PFSK-1 (cell line): ENCODE data around the gene NRARP.

Experiments used
- FOXP2 ChIP-seq: optimal IDR thresholded peaks from 2 replicates; pipeline ENCODE3; 2011; ENCODE audit warnings: borderline replicate concordance, control low read depth, inconsistent platforms; ENCODE audit not compliant: insufficient read depth; ENCODE audit errors: extremely low read length, extremely low read depth
- POLR2AphosphoS5 ChIP-seq: IDR thresholded peaks from 2 replicates; pipeline ENCODE4 v1.6.1; 2012; ENCODE audit warnings: low read depth, mild to moderate bottlenecking, control low read depth, low read length, moderate library complexity
- REST ChIP-seq, 2 experiments: IDR thresholded peaks; 2 replicates each; pipeline versions ENCODE4 v1.6.1 to v1.8.0; 2011 to 2012; ENCODE audit warnings: low read depth in 2 of 2, low read length in 2 of 2, control low read depth in 1 of 2, inconsistent platforms in 1 of 2, mild to moderate bottlenecking in 1 of 2, moderate library complexity in 1 of 2; ENCODE audit not compliant: insufficient read depth in 1 of 2
- SIN3A ChIP-seq: IDR thresholded peaks from 2 replicates; pipeline ENCODE4 v1.6.1; 2012; ENCODE audit warnings: mild to moderate bottlenecking, low read length, moderate library complexity, borderline replicate concordance; ENCODE audit not compliant: insufficient read depth
- TAF1 ChIP-seq: IDR thresholded peaks from 2 replicates; pipeline ENCODE4 v1.6.1; 2012; ENCODE audit warnings: low read length, control low read depth, borderline replicate concordance; ENCODE audit not compliant: insufficient read depth

NRARP gene

GRCh38 chr9:137306850-137307254 lies 4.8 kb upstream of the NRARP start:
- TF ChIP-seq TAF1 (no peak), POLR2AphosphoS5 (no peak), SIN3A (no peak), FOXP2 (no peak), REST (IDR thresholded peaks at IDR 0.05; ENCODE audit: insufficient read depth in 1 of 2, low read depth in 2 of 2, low read length in 2 of 2) (no peak)

DNA sequence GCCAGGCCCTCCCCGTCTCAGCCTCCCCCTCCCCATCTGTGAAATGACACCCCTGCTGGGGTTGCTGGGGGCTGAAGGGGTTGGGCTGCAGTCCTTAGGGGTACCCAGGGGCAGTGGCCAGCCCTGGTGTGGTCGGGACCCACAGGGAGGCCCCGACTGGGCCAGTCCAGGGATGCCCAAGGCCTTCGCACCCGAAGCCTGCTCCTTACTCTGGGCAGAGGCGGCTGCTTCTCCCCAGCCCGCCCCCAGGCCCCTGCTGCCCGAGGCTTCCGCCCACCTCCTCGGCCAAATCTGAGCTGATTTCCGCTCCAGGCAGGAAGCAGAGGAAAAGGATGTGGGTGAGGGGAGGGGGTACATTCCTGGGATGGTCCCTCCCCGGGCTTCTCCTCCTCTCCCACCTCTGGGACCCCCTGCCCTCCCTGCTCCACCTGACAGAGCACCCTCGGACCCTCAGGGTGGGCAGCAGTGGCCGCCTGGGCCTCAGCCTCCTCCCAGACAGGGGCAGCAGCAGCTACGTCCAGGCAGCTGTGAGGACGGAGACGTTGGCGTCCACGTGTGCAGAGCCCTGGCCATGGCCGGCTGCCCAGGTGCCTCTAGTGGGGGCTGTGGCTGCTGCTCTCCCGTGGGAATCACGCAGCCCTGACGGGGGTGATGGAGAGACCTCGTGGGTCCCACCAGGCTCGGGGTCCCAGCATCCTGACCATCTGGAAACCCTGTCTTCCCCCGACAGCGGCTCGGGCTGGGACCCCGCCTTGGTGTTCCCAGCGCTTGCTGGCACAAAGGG lies 4.2 kb upstream of the NRARP start:
- TF ChIP-seq FOXP2: no peak
- peak; percentile 81 for TF ChIP-seq POLR2AphosphoS5
- TF ChIP-seq SIN3A: no peak
- no peak for TF ChIP-seq REST (IDR thresholded peaks at IDR 0.05; ENCODE audit: insufficient read depth in 1 of 2, low read depth in 2 of 2, low read length in 2 of 2)
- TF ChIP-seq TAF1: peak; percentile 56; the same call in 1 of the 2 replicates

GRCh38 chr9:137305798-137306065 lies 3.7 kb upstream of the NRARP start:
- no peak for TF ChIP-seq FOXP2
- no peak for TF ChIP-seq POLR2AphosphoS5
- no peak for TF ChIP-seq SIN3A
- no peak for TF ChIP-seq TAF1
- TF ChIP-seq REST (IDR thresholded peaks at IDR 0.05; ENCODE audit: insufficient read depth in 1 of 2, low read depth in 2 of 2, low read length in 2 of 2): no peak

DNA sequence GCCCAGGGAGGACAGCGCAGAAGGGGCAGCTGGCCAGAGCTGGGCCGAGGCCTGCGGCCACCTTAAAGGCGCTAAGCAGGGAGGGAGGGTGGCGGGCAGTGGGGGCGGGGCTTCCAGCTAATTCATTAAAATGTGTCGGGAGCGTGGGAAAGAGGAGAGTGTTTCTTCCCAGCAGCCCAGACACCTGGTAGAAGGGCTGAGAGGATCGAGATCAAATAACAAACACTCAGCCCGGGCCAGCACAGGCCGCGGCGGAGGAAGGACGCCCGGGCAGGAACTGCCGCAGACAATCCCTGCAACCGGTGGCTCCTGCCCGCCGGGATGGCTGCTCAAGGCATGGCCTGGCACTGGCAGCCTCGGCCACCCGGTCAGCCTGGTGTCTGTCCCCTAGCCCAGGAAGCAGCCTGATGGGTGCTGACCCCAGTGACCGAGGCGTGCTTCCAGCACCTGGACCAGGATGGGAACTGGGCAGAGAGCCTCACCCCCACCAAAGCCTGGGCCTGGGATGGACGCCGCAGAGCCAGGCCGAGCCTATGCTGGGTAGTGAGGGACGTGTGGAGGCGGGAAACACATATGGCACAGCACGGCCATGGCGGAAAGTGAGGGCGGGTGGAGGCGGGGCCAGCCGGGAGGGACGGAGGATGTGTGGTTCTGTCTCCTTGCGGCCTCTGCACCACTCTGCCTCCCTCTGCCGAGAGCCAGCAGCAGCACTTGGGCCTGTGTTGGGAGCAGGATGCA lies 3.2 kb upstream of the NRARP start:
- no peak for TF ChIP-seq SIN3A
- TF ChIP-seq TAF1: peak; percentile 17; the same call in 1 of the 2 replicates

GRCh38 chr9:137304383-137305059 lies 2.5 kb upstream of the NRARP start:
- no peak for TF ChIP-seq FOXP2
- TF ChIP-seq REST (IDR thresholded peaks at IDR 0.05; ENCODE audit: insufficient read depth in 1 of 2, low read depth in 2 of 2, low read length in 2 of 2): no peak
- TF ChIP-seq POLR2AphosphoS5: no peak
- TF ChIP-seq SIN3A: no peak
- TF ChIP-seq TAF1: no peak
